GM12892 (cell line): ENCODE results near the gene GPT2.

Experiments used
- POLR2AphosphoS5 ChIP-seq: IDR thresholded peaks from 2 replicates; pipeline ENCODE4 v1.6.1; 2011; ENCODE audit warnings: low read depth, low read length, control low read depth
- TAF1 ChIP-seq: IDR thresholded peaks from 2 replicates; pipeline ENCODE4 v1.6.1; 2011; ENCODE audit warnings: low read depth, mild to moderate bottlenecking, control low read depth, low read length, borderline replicate concordance

DNA sequence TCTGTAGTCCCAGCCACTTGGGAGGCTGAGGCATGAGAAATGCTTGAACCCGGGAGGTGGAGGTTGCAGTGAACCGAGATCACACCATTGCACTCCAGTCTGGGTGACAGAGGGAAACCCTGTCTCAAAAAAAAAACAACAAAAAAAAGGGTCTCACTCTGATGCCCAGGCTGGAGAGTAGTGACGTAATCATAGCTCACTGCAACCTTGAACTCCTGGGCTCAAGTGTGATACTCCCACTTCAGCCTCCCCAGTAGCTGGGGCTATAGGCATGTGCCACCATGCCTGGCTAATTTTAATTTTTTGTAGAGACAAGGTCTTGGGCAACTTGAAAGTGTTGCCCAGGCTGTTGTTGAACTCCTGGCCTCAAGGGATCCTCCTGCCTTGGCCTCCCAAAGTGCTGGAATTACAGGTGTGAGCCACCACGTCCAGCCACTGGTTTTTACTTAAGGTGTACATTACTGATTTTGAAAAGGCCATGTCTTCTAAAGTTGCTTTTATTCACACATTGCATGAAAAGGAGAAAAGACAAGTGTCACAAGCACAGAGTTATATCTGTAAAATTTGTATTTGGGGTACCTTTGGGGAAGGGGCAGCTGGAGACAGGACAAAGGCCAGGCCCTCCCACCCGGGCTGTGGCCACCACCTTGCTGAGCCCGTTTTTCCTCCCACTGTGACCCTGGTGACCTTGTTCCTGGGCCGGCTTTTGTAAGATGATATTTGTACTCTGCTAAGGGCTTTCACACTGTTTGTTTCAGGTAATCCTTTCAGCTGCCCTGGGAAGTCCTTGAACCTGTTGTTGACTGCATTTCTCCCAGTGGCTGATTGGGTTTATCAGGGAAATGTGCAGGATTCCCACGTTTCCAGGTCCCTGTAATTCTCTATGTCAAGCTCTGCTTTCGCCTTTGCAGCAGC, 11.5 kb downstream of the GPT2 start:
- TF ChIP-seq TAF1 (no peak), POLR2AphosphoS5 (no peak)
